PFSK-1 (cell line): ENCODE results near the gene ACVR1.

ENCODE experiments used
- FOXP2 ChIP-seq: optimal IDR thresholded peaks from 2 replicates; pipeline ENCODE3; 2011; ENCODE audit warnings: borderline replicate concordance, control low read depth, inconsistent platforms; ENCODE audit not compliant: insufficient read depth; ENCODE audit errors: extremely low read length, extremely low read depth
- POLR2AphosphoS5 ChIP-seq: IDR thresholded peaks from 2 replicates; pipeline ENCODE4 v1.6.1; 2012; ENCODE audit warnings: low read depth, mild to moderate bottlenecking, control low read depth, low read length, moderate library complexity
- REST ChIP-seq, 2 experiments: IDR thresholded peaks; 2 replicates each; pipeline versions ENCODE4 v1.6.1 to v1.8.0; 2011 to 2012; ENCODE audit warnings: low read depth in 2 of 2, low read length in 2 of 2, control low read depth in 1 of 2, inconsistent platforms in 1 of 2, mild to moderate bottlenecking in 1 of 2, moderate library complexity in 1 of 2; ENCODE audit not compliant: insufficient read depth in 1 of 2
- SIN3A ChIP-seq: IDR thresholded peaks from 2 replicates; pipeline ENCODE4 v1.6.1; 2012; ENCODE audit warnings: mild to moderate bottlenecking, low read length, moderate library complexity, borderline replicate concordance; ENCODE audit not compliant: insufficient read depth
- TAF1 ChIP-seq: IDR thresholded peaks from 2 replicates; pipeline ENCODE4 v1.6.1; 2012; ENCODE audit warnings: low read length, control low read depth, borderline replicate concordance; ENCODE audit not compliant: insufficient read depth

ACVR1 gene

GRCh38 chr2:157842106-157842879, 33.8 kb downstream of the ACVR1 start:
- TF ChIP-seq SIN3A (no peak), FOXP2 (no peak), TAF1 (no peak), POLR2AphosphoS5 (no peak), REST (IDR thresholded peaks at IDR 0.05; ENCODE audit: insufficient read depth in 1 of 2, low read depth in 2 of 2, low read length in 2 of 2) (no peak)

GRCh38 chr2:157841485-157841884, 34.6 kb downstream of the ACVR1 start:
- TF ChIP-seq FOXP2: no peak
- no peak for TF ChIP-seq REST (IDR thresholded peaks at IDR 0.05; ENCODE audit: insufficient read depth in 1 of 2, low read depth in 2 of 2, low read length in 2 of 2)
- no peak for TF ChIP-seq TAF1
- no peak for TF ChIP-seq SIN3A
- no peak for TF ChIP-seq POLR2AphosphoS5

GRCh38 chr2:157840568-157841156, 35.5 kb downstream of the ACVR1 start:
- TF ChIP-seq POLR2AphosphoS5 (no peak), TAF1 (no peak), SIN3A (no peak), REST (IDR thresholded peaks at IDR 0.05; ENCODE audit: insufficient read depth in 1 of 2, low read depth in 2 of 2, low read length in 2 of 2) (no peak), FOXP2 (no peak)

DNA sequence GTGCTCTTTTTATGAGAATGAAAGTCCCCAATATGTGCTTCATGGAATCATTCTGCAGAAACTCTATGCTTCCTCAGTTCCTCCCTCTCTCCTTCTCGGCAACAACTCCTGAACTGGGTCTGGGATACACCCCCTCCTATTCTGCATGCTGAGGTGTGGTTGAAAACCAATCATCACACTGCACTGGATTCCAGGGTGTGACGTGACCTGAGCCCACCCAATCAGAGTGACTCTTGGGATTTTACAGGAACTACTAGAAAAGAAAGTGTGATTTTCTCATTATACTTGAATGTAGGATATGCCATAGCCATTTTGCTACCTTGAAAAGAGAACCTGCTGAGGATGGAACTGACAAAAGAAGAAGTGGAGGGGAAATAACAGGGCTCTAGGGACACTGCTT, 36.3 kb downstream of the ACVR1 start:
- TF ChIP-seq FOXP2 (no peak), TAF1 (no peak), POLR2AphosphoS5 (no peak), REST (IDR thresholded peaks at IDR 0.05; ENCODE audit: insufficient read depth in 1 of 2, low read depth in 2 of 2, low read length in 2 of 2) (no peak)
